Right lobe of liver (tissue), 4 donors: Measurements from ENCODE around the gene SEMA3C.

Experiments used
- CTCF ChIP-seq, 4 donors: fragments of 200-600 bp in 3 of 4; fragments of 450-650 bp in 1 of 4; IDR thresholded peaks; one replicate each; pipeline versions ENCODE4 v1.5.1 to v1.8.0; 2016 to 2022; ENCODE audit warnings: antibody characterized with exemption in 4 of 4, mild to moderate bottlenecking in 2 of 4
- POLR2A ChIP-seq: fragments of 450-650 bp; IDR thresholded peaks from one replicate; pipeline ENCODE4 v1.6.1; 2017; ENCODE audit warnings: antibody characterized with exemption, mild to moderate bottlenecking
- donor health status: DM: no; HTN: no; CAD: no.
- donor health status: DM: no; HTN: no; CAD: no.
- donor health status: DM: no; HTN: yes; CAD: no.

GRCh38 chr7:80802527-80802926 is 116.3 kb downstream of the SEMA3C start:
- TF ChIP-seq POLR2A: no peak
- no peak for TF ChIP-seq CTCF (IDR thresholded peaks at IDR 0.05)
